Breast epithelium (tissue), 4 donors: ENCODE data around the gene SFMBT2. TPM values are rescaled to one million over a fixed set of nuclear protein-coding genes. Genes with fewer than 3 reads are reported as not detected.

Experiments
- DNase-seq, 2 donors: peaks; one replicate each; pipeline ENCODE4 v3.0.0-alpha.2; 2019; ENCODE audit warnings: low spot score in 2 of 2
- H3K27ac ChIP-seq, 2 donors: fragments of 200-600 bp; sonication (generic) in 1 of 2; one replicate each; pipeline ENCODE4 v1.5.1; 2016 to 2019; ENCODE audit warnings: mild to moderate bottlenecking in 1 of 2
- H3K27me3 ChIP-seq, 2 donors: fragments of 200-600 bp; sonication (generic) in 1 of 2; one replicate each; pipeline versions ENCODE4 v1.5.1 to v1.6.0; 2017 to 2019; ENCODE audit warnings: control low read depth in 1 of 2, mild to moderate bottlenecking in 1 of 2
- H3K36me3 ChIP-seq: fragments of 200-600 bp; one replicate; pipeline ENCODE4 v1.5.1; 2019
- H3K4me1 ChIP-seq, 2 donors: fragments of 200-600 bp; sonication (generic); one replicate each; pipeline ENCODE4 v1.5.1; 2016 to 2019; ENCODE audit warnings: control low read depth in 1 of 2
- H3K4me3 ChIP-seq, 3 donors: fragments of 200-600 bp; sonication (generic); 1 replicate in 2 of 3; 2 replicates in 1 of 3; pipeline ENCODE4 v1.5.1; 2016 to 2019; ENCODE audit warnings: mild to moderate bottlenecking in 3 of 3, moderate library complexity in 2 of 3
- H3K9me3 ChIP-seq, 2 donors: fragments of 200-600 bp; sonication (generic) in 1 of 2; one replicate each; pipeline ENCODE4 v1.5.1; 2016 to 2019; ENCODE audit warnings: control low read depth in 1 of 2
- CTCF ChIP-seq, 3 donors: fragments of 450-650 bp; IDR thresholded peaks; one replicate each; pipeline ENCODE4 v1.5.1; 2016 to 2017; ENCODE audit warnings: antibody characterized with exemption in 3 of 3, mild to moderate bottlenecking in 3 of 3, moderate library complexity in 3 of 3
- POLR2A ChIP-seq: fragments of 450-650 bp; IDR thresholded peaks from one replicate; pipeline ENCODE4 v1.6.1; 2016; ENCODE audit warnings: antibody characterized with exemption, mild to moderate bottlenecking, moderate library complexity
- POLR2AphosphoS5 ChIP-seq, 3 donors: sonication (generic); formaldehyde crosslinking; IDR thresholded peaks; one replicate each; pipeline ENCODE4 v1.6.1; 2017; ENCODE audit warnings: antibody characterized with exemption in 3 of 3
- intact Hi-C: fragments of 100-400 bp; cut with DNase I; formaldehyde crosslinking; loops from one replicate; pipeline ENCODE4 v1.15.1; 2023; ENCODE audit warnings: low total_unique reads
- total RNA-seq, 3 donors: library from RNA; depleted of rRNA; stranded (reverse); fragments of >200 nt; gene quantifications; one replicate each; pipeline ENCODE4 v1.1.0, GENCODE V29; 2016

SFMBT2 gene
- total RNA-seq, 3 donors from 2014 or later: 3.5 to 32.8 (median 22.8) TPM

- no peak overlapping the region for H3K4me3 ChIP-seq
- intact Hi-C loops: no loop called here
- DNase-seq: no peak
- H3K27me3 ChIP-seq: no peaks in the 10 kb centered on the region
- TF ChIP-seq POLR2AphosphoS5 (IDR thresholded peaks at IDR 0.05) (no peak), CTCF (IDR thresholded peaks at IDR 0.05) (no peak), POLR2A (no peak)
- no peaks in the 10 kb centered on the region for H3K36me3 ChIP-seq
- H3K4me1 ChIP-seq: no peaks in the 10 kb centered on the region
- no peaks in the 10 kb centered on the region for H3K9me3 ChIP-seq
- no peak overlapping the region for H3K27ac ChIP-seq
Measured at GRCh38 chr10:7239312-7239985, 171.4 kb downstream of the SFMBT2 start.

GRCh38 chr10:7235376-7235775, 175.5 kb downstream of the SFMBT2 start:
- H3K4me1 ChIP-seq: peaks cover 0 to 9% of the 10 kb centered on the region in 2 donors
- no peaks in the 10 kb centered on the region for H3K27me3 ChIP-seq
- H3K9me3 ChIP-seq: no peaks in the 10 kb centered on the region
- no peak for DNase-seq
- H3K36me3 ChIP-seq: no peaks in the 10 kb centered on the region
- H3K27ac ChIP-seq: peak overlapping the region; percentile 38 to 76
- TF ChIP-seq POLR2A (no peak), POLR2AphosphoS5 (IDR thresholded peaks at IDR 0.05) (no peak), CTCF (IDR thresholded peaks at IDR 0.05) (no peak)
- intact Hi-C loops: no loop called here
- H3K4me3 ChIP-seq: no peak overlapping the region

GRCh38 chr10:7234109-7234508, 176.7 kb downstream of the SFMBT2 start:
- H3K4me3 ChIP-seq: no peak overlapping the region
- H3K27ac ChIP-seq: peak overlapping the region; percentile 76
- intact Hi-C loops: no loop called here
- no peaks in the 10 kb centered on the region for H3K27me3 ChIP-seq
- DNase-seq: no peak
- no peaks in the 10 kb centered on the region for H3K9me3 ChIP-seq
- no peaks in the 10 kb centered on the region for H3K36me3 ChIP-seq
- TF ChIP-seq CTCF (IDR thresholded peaks at IDR 0.05): no peak
- no peak for TF ChIP-seq POLR2AphosphoS5 (IDR thresholded peaks at IDR 0.05)
- no peak for TF ChIP-seq POLR2A
- peaks cover 0 to 9% of the 10 kb centered on the region in 2 donors for H3K4me1 ChIP-seq

- intact Hi-C loops: no loop called here
- TF ChIP-seq POLR2AphosphoS5 (IDR thresholded peaks at IDR 0.05): peak; percentile 79 to 94 (median 79)
- TF ChIP-seq POLR2A: no peak
- no peak for TF ChIP-seq CTCF (IDR thresholded peaks at IDR 0.05)
Measured at GRCh38 chr10:7233259-7233991, 177.4 kb downstream of the SFMBT2 start.

More at GRCh38 chr10:7233259-7233991, 177.4 kb downstream of the SFMBT2 start:
- Histone ChIP-seq H3K9me3 (no peaks in the 10 kb centered on the region), H3K36me3 (no peaks in the 10 kb centered on the region), H3K4me1 (peaks cover 0 to 9% of the 10 kb centered on the region in 2 donors), H3K27ac (peak overlapping the region; percentile 76), H3K4me3 (peak overlapping the region in 1 of 3 donors; percentile 26), H3K27me3 (no peaks in the 10 kb centered on the region)
- DNase-seq: peak; percentile 82 to 92
